8988T (cell line): ENCODE measurements around the gene STX7.

Source experiments
- DNase-seq: peaks from one replicate; pipeline ENCODE4 v3.0.0; 2011

STX7 gene

GRCh38 chr6:132506461-132506860, 6.5 kb downstream of the STX7 start:
- DNase-seq: no peak

GRCh38 chr6:132505158-132505557, 7.8 kb downstream of the STX7 start:
- no peak for DNase-seq

GRCh38 chr6:132504757-132505156, 8.2 kb downstream of the STX7 start:
- DNase-seq: no peak

GRCh38 chr6:132499757-132500156, 13.2 kb downstream of the STX7 start:
- no peak for DNase-seq

- no peak for DNase-seq
These were observed 14.3 kb downstream of the STX7 start for GRCh38 chr6:132498638-132499037.

GRCh38 chr6:132496519-132497180, 16.3 kb downstream of the STX7 start:
- DNase-seq: no peak

GRCh38 chr6:132495604-132496079, 17.3 kb downstream of the STX7 start:
- no peak for DNase-seq

GRCh38 chr6:132494954-132495353, 18.0 kb downstream of the STX7 start:
- no peak for DNase-seq

- DNase-seq: no peak
These were observed 21.0 kb downstream of the STX7 start for GRCh38 chr6:132491881-132492280.

GRCh38 chr6:132491303-132491702, 21.6 kb downstream of the STX7 start:
- DNase-seq: no peak

GRCh38 chr6:132490478-132491204, 22.3 kb downstream of the STX7 start:
- DNase-seq: no peak

GRCh38 chr6:132490024-132490423, 22.9 kb downstream of the STX7 start:
- no peak for DNase-seq

GRCh38 chr6:132489376-132489775, 23.5 kb downstream of the STX7 start:
- DNase-seq: no peak

GRCh38 chr6:132487762-132488161, 25.2 kb downstream of the STX7 start:
- DNase-seq: no peak

- no peak for DNase-seq
These were observed 28.3 kb downstream of the STX7 start for GRCh38 chr6:132484680-132485018.

- DNase-seq: no peak
These were observed 28.9 kb downstream of the STX7 start for GRCh38 chr6:132483779-132484679.

GRCh38 chr6:132482581-132482980, 30.3 kb downstream of the STX7 start:
- no peak for DNase-seq

- DNase-seq: no peak
These were observed 31.7 kb downstream of the STX7 start for GRCh38 chr6:132481189-132481588.

GRCh38 chr6:132479131-132479530, 33.8 kb downstream of the STX7 start:
- DNase-seq: no peak

- no peak for DNase-seq
These were observed 34.2 kb downstream of the STX7 start for GRCh38 chr6:132478674-132479073.

- no peak for DNase-seq
These were observed 34.6 kb downstream of the STX7 start for GRCh38 chr6:132478266-132478665.

GRCh38 chr6:132476688-132477087, 36.2 kb downstream of the STX7 start:
- no peak for DNase-seq

- DNase-seq: no peak
These were observed 37.0 kb downstream of the STX7 start for GRCh38 chr6:132475925-132476324.

- no peak for DNase-seq
These were observed 41.1 kb downstream of the STX7 start for GRCh38 chr6:132471787-132472186.
